Activated B cell treated with CpG ODN at 0.5 μM for 24 hours (primary cell): ENCODE data around the gene IL31RA. TPM values are rescaled to one million over a fixed set of nuclear protein-coding genes. Genes with fewer than 3 reads are reported as not detected.

Source experiments
- ATAC-seq: fragments of 200-7000 bp; cut with Tn5 transposase; one replicate; pipeline ENCODE4 v1.10.0; 2021; ENCODE audit warnings: low read depth, mild to moderate bottlenecking, moderate library complexity
- CTCF ChIA-PET: fragments of 350-600 bp; sonication (Branson Sonifier 250); formaldehyde crosslinking; loops from one replicate; lab custom pipeline; 2021; ENCODE audit warnings: antibody characterized with exemption; lab: Charles Lee
- POLR2A ChIA-PET: fragments of 350-600 bp; sonication (Branson Sonifier 250); formaldehyde crosslinking; loops from one replicate; lab custom pipeline; 2021; ENCODE audit warnings: antibody characterized with exemption; lab: Charles Lee
- DNase-seq: peaks from one replicate; pipeline ENCODE4 v3.0.0; 2022
- H3K27ac Mint-ChIP-seq: one replicate; pipeline ENCODE4 v1.8.0; 2020; ENCODE audit warnings: mixed read lengths
- H3K27me3 Mint-ChIP-seq: one replicate; pipeline ENCODE4 v1.8.0; 2021; ENCODE audit warnings: mixed read lengths
- H3K36me3 Mint-ChIP-seq: one replicate; pipeline ENCODE4 v1.8.0; 2021; ENCODE audit warnings: low read depth, mixed read lengths
- H3K4me1 Mint-ChIP-seq: one replicate; pipeline ENCODE4 v1.8.0; 2021; ENCODE audit warnings: mixed read lengths
- H3K4me3 Mint-ChIP-seq: one replicate; pipeline ENCODE4 v1.8.0; 2020; ENCODE audit warnings: mild to moderate bottlenecking, mixed read lengths
- H3K9me3 Mint-ChIP-seq: one replicate; pipeline ENCODE4 v1.8.0; 2020; ENCODE audit warnings: mixed read lengths
- CTCF ChIP-seq: fragments of 200-600 bp; IDR thresholded peaks from one replicate; pipeline ENCODE4 v1.8.0; 2022; ENCODE audit warnings: antibody characterized with exemption, mild to moderate bottlenecking
- intact Hi-C: fragments of 100-400 bp; cut with micrococcal nuclease; formaldehyde crosslinking; loops from one replicate; pipeline ENCODE4 v1.15.1; 2024
- total RNA-seq: library from RNA; stranded (reverse); gene quantifications from 2 replicates; pipeline ENCODE4 v1.2.3, GENCODE V29; 2022

The IL31RA gene
- total RNA-seq, 1 donor from 2014 or later = not detected

DNA sequence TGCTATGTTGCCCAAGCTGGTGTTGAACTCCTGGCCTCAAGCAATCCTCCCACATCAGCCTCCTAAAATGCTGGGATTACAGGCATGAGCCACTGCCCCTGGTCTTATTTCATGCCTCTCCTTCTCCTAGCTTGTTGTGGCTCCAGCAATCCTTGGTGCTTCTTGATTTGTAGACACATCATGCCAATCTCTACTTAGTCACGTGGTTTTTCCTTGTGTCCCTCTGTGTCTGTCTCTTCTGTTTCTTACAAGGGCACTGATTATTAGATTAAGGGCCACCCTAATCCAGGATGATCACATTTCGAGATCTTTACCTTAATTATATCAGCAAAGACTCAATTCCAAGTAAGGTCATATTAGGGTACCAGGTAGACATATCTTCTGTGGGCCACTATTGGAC, 9.2 kb upstream of the IL31RA start:
- intact Hi-C loops = no loop called here
- CTCF ChIA-PET = no interaction called here
- no peak for DNase-seq
- Mint-ChIP-seq H3K9me3 (peaks cover 10% of the 10 kb centered on the region), H3K4me3 (no peak overlapping the region), H3K27ac (no peak overlapping the region), H3K27me3 (peaks cover 7% of the 10 kb centered on the region), H3K4me1 (no peaks in the 10 kb centered on the region), H3K36me3 (no peaks in the 10 kb centered on the region)
- ATAC-seq = no peak
- POLR2A ChIA-PET = interaction anchor here (0.7 kb wide), 1 partner anchor 13 kb away, joined by 6 read pairs; no protein-coding TSS in a partner anchor
- no peak for TF ChIP-seq CTCF

GRCh38 chr5:55847837-55848236, 3.3 kb upstream of the IL31RA start:
- Mint-ChIP-seq H3K36me3 (no peaks in the 10 kb centered on the region), H3K4me3 (no peak overlapping the region), H3K4me1 (no peaks in the 10 kb centered on the region), H3K9me3 (peaks cover 10% of the 10 kb centered on the region), H3K27me3 (peaks cover 18% of the 10 kb centered on the region), H3K27ac (no peak overlapping the region)
- intact Hi-C loops = no loop called here
- ChIA-PET POLR2A (no interaction called here), CTCF (no interaction called here)
- TF ChIP-seq CTCF = no peak
- DNase-seq (no peak), ATAC-seq (no peak)

GRCh38 chr5:55848783-55849182, 2.4 kb upstream of the IL31RA start:
- no peak for ATAC-seq
- POLR2A ChIA-PET = no interaction called here
- H3K27ac Mint-ChIP-seq = no peak overlapping the region

GRCh38 chr5:55851675-55851979, 470 bp downstream of the IL31RA start:
- POLR2A ChIA-PET = no interaction called here
- CTCF ChIA-PET = no interaction called here

More at GRCh38 chr5:55848783-55849182, 2.4 kb upstream of the IL31RA start:
- Mint-ChIP-seq H3K9me3 (peaks cover 5% of the 10 kb centered on the region), H3K27me3 (peaks cover 22% of the 10 kb centered on the region), H3K4me1 (no peaks in the 10 kb centered on the region), H3K4me3 (no peak overlapping the region), H3K36me3 (no peaks in the 10 kb centered on the region)
- no peak for DNase-seq
- TF ChIP-seq CTCF = no peak
- CTCF ChIA-PET = no interaction called here
- intact Hi-C loops = no loop called here

DNA sequence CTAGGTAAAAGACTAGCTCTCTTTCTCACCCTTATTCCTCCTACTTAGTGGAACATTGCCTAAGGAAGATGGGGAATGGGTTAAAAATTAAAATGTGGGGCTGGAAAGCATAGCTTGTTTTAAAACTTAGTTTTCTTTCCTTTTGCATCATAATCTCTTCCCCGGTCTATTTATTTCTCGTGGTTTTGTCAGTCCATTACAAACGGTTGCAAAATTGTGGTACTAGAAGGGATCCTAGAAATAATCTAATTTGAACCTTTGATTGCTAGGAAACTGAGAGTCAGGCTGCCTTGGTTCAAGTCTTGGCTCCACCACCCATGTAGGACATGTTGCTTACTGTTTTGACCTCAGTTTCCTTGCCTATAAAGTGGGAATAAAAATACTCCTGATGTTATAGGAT, 1.3 kb downstream of the IL31RA start:
- ATAC-seq (no peak), DNase-seq (no peak)
- intact Hi-C loops = no loop called here
- TF ChIP-seq CTCF = no peak
- Mint-ChIP-seq H3K27me3 (peaks cover 20% of the 10 kb centered on the region), H3K9me3 (no peaks in the 10 kb centered on the region), H3K36me3 (no peaks in the 10 kb centered on the region), H3K27ac (no peak overlapping the region), H3K4me1 (no peaks in the 10 kb centered on the region), H3K4me3 (no peak overlapping the region)
- ChIA-PET CTCF (no interaction called here), POLR2A (no interaction called here)

More at GRCh38 chr5:55851675-55851979, 470 bp downstream of the IL31RA start:
- Mint-ChIP-seq H3K36me3 (no peaks in the 10 kb centered on the region), H3K4me3 (no peak overlapping the region), H3K27ac (no peak overlapping the region), H3K9me3 (no peaks in the 10 kb centered on the region), H3K4me1 (no peaks in the 10 kb centered on the region), H3K27me3 (peaks cover 21% of the 10 kb centered on the region)
- no peak for ATAC-seq
- no peak for TF ChIP-seq CTCF
- no peak for DNase-seq
- intact Hi-C loops = no loop called here
